ENCODE results near the gene CSNK1D. TPM values are rescaled to one million over a fixed set of nuclear protein-coding genes. Genes with fewer than 3 reads are reported as not detected.

The CSNK1D gene
- total RNA-seq, 1 experiment from 2014 or later = 196 TPM

DNA sequence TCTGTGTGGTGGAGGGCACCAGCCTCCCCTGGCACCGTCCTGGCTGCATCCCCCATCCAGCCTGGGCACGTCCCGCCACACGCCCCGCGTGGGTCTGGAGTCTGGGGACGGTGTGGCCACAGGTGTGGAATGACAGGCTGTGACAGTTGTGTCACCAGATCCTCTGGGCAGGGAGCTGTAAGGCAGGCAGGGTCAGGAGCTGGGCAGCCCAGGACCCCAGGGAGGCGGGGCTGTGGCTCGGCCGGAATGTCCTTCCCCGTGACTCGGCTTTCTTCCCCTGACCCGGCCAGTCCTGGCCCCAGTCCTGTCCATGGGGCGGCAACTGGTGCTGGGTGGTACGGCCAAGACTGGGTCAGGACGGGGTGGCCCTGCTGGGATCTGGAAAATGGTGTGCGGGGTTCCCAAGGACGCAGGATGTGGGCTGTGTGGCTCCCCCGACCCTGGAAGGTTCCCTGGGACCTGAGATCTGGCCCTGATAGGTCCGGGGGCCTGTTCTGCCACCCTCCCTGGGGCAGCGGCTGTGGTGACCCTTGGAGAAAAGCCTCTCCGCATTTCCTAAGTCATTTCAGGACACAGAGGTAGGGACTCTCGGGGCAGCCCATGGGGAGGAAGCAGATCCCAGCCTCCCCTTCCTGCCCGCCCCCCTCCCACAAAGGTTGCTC, 48.0 kb downstream of the CSNK1D start:
- no peaks in the 10 kb centered on the region for H3K9me3 ChIP-seq
- BruUV-seq (replicated peaks) = no TSS peak
- no peaks in the 10 kb centered on the region for H3K27me3 Mint-ChIP-seq (ENCODE audit: insufficient read depth, unreplicated experiment)
- ChIA-PET POLR2A (no interaction called here), CTCF (no interaction called here)
- intact Hi-C loops (cut with micrococcal nuclease; ENCODE audit: unreplicated experiment) = no loop called here
- peaks cover 15% of the 10 kb centered on the region for H3K36me3 Mint-ChIP-seq (ENCODE audit: insufficient read depth, unreplicated experiment)
- H3K4me1 ChIP-seq = peaks cover 20% of the 10 kb centered on the region; the same call in 1 of the 2 replicates
- H3K27me3 ChIP-seq (replicated peaks; ENCODE audit: control insufficient read depth, insufficient read depth, low read length) = no peaks in the 10 kb centered on the region
- TF ChIP-seq, protein P1, sequence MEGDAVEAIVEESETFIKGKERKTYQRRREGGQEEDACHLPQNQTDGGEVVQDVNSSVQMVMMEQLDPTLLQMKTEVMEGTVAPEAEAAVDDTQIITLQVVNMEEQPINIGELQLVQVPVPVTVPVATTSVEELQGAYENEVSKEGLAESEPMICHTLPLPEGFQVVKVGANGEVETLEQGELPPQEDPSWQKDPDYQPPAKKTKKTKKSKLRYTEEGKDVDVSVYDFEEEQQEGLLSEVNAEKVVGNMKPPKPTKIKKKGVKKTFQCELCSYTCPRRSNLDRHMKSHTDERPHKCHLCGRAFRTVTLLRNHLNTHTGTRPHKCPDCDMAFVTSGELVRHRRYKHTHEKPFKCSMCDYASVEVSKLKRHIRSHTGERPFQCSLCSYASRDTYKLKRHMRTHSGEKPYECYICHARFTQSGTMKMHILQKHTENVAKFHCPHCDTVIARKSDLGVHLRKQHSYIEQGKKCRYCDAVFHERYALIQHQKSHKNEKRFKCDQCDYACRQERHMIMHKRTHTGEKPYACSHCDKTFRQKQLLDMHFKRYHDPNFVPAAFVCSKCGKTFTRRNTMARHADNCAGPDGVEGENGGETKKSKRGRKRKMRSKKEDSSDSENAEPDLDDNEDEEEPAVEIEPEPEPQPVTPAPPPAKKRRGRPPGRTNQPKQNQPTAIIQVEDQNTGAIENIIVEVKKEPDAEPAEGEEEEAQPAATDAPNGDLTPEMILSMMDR (IDR thresholded peaks at IDR 0.05; ENCODE audit: insufficient read depth in 1 of 2, low read depth in 1 of 2, low read length in 1 of 2, severe bottlenecking in 1 of 2, unreplicated experiment in 1 of 2) = no peak
- H3K4me1 Mint-ChIP-seq (ENCODE audit: low read depth, unreplicated experiment) = no peaks in the 10 kb centered on the region
- H3K36me3 ChIP-seq (ENCODE audit: control insufficient read depth, insufficient read depth, low read length) = no peaks in the 10 kb centered on the region
- no peak for DNase-seq
- no peaks in the 10 kb centered on the region for H3K9me3 Mint-ChIP-seq (ENCODE audit: unreplicated experiment)
- no peak overlapping the region for H3K4me3 Mint-ChIP-seq (ENCODE audit: unreplicated experiment)
- H3K27ac Mint-ChIP-seq (ENCODE audit: unreplicated experiment) = no peak overlapping the region
- no peak overlapping the region for H3K4me3 ChIP-seq (ENCODE audit: low read depth, low read length)

DNA sequence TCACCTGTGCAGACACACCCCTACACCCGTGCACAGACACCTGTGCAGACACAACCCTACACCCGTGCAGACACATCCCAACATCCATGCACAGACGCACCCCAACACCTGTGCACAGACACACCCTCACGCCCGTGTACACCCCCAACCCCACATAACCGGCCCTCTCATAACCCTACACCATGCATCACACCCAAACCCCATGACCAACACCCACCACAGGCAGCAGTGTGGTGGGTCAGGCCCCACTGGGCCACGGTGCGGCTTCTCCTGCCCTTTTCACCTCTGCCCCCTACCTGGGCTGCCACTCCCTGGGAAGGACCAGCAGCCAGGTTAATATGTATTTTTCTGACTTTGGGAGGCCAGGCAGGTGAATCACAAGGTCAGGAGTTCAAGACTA, 48.8 kb downstream of the CSNK1D start:
- no peaks in the 10 kb centered on the region for H3K27me3 Mint-ChIP-seq (ENCODE audit: insufficient read depth, unreplicated experiment)

DNA sequence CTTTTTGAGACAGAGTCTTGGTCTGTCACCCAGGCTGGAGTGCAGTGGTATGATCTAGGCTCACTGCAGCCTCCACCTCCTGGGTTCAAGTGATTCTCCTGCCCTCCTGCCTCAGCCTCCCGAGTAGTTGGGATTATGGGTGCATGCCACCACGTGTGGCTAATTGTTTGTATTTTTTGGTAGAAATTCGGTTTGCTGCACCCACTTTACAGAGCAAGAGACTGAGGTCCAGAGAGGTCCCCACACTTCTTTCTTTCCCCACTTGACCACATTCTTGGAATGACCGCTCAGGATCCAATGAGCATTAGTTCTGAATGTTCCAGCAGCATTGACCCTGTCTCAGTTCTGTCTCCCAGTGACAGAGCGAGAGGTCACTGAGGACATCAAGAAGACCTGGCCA, 50.0 kb downstream of the CSNK1D start:
- H3K27ac Mint-ChIP-seq (ENCODE audit: unreplicated experiment) = no peak overlapping the region
- ChIA-PET CTCF (no interaction called here), POLR2A (no interaction called here)
- Histone ChIP-seq H3K4me1 (peaks cover 6% of the 10 kb centered on the region; the same call in 1 of the 2 replicates), H3K36me3 (ENCODE audit: control insufficient read depth, insufficient read depth, low read length) (no peaks in the 10 kb centered on the region), H3K4me3 (ENCODE audit: low read depth, low read length) (no peak overlapping the region), H3K9me3 (no peaks in the 10 kb centered on the region), H3K27me3 (replicated peaks; ENCODE audit: control insufficient read depth, insufficient read depth, low read length) (no peaks in the 10 kb centered on the region)
- TF ChIP-seq, protein P1 (IDR thresholded peaks at IDR 0.05; ENCODE audit: insufficient read depth in 1 of 2, low read depth in 1 of 2, low read length in 1 of 2, severe bottlenecking in 1 of 2, unreplicated experiment in 1 of 2) = no peak
- no peaks in the 10 kb centered on the region for H3K4me1 Mint-ChIP-seq (ENCODE audit: low read depth, unreplicated experiment)
- intact Hi-C loops (cut with micrococcal nuclease; ENCODE audit: unreplicated experiment) = no loop called here
- DNase-seq = no peak
- peaks cover 6% of the 10 kb centered on the region for H3K36me3 Mint-ChIP-seq (ENCODE audit: insufficient read depth, unreplicated experiment)
- H3K9me3 Mint-ChIP-seq (ENCODE audit: unreplicated experiment) = no peaks in the 10 kb centered on the region
- H3K27me3 Mint-ChIP-seq (ENCODE audit: insufficient read depth, unreplicated experiment) = no peaks in the 10 kb centered on the region
- BruUV-seq (replicated peaks) = no TSS peak
- H3K4me3 Mint-ChIP-seq (ENCODE audit: unreplicated experiment) = no peak overlapping the region

More for the DNA sequence above, 48.8 kb downstream of the CSNK1D start:
- H3K27me3 ChIP-seq (replicated peaks; ENCODE audit: control insufficient read depth, insufficient read depth, low read length) = no peaks in the 10 kb centered on the region
- intact Hi-C loops (cut with micrococcal nuclease; ENCODE audit: unreplicated experiment) = no loop called here
- no peak for DNase-seq
- peaks cover 12% of the 10 kb centered on the region; the same call in 1 of the 2 replicates for H3K4me1 ChIP-seq
- no peaks in the 10 kb centered on the region for H3K4me1 Mint-ChIP-seq (ENCODE audit: low read depth, unreplicated experiment)
- H3K4me3 Mint-ChIP-seq (ENCODE audit: unreplicated experiment) = no peak overlapping the region
- TF ChIP-seq, protein P1 (IDR thresholded peaks at IDR 0.05; ENCODE audit: insufficient read depth in 1 of 2, low read depth in 1 of 2, low read length in 1 of 2, severe bottlenecking in 1 of 2, unreplicated experiment in 1 of 2) = no peak
- no peaks in the 10 kb centered on the region for H3K36me3 ChIP-seq (ENCODE audit: control insufficient read depth, insufficient read depth, low read length)
- no TSS peak for BruUV-seq (replicated peaks)
- ChIA-PET POLR2A (no interaction called here), CTCF (no interaction called here)
- H3K9me3 Mint-ChIP-seq (ENCODE audit: unreplicated experiment) = no peaks in the 10 kb centered on the region
- no peak overlapping the region for H3K4me3 ChIP-seq (ENCODE audit: low read depth, low read length)
- H3K36me3 Mint-ChIP-seq (ENCODE audit: insufficient read depth, unreplicated experiment) = peaks cover 9% of the 10 kb centered on the region
- H3K9me3 ChIP-seq = no peaks in the 10 kb centered on the region
- H3K27ac Mint-ChIP-seq (ENCODE audit: unreplicated experiment) = no peak overlapping the region

All from Caco-2 (cell line).